Neutrophil (primary cell): ENCODE results near the gene TRIM71.

Experiments used
- H3K27ac ChIP-seq: fragments of 200-600 bp; sonication (generic); 2 replicates; pipeline ENCODE4 v1.5.1; 2016; ENCODE audit warnings: mild to moderate bottlenecking, moderate library complexity
- H3K27me3 ChIP-seq: fragments of 200-600 bp; sonication (generic); 2 replicates; pipeline ENCODE4 v1.6.0; 2016; ENCODE audit warnings: mild to moderate bottlenecking
- H3K36me3 ChIP-seq: fragments of 200-600 bp; sonication (generic); 2 replicates; pipeline ENCODE4 v1.5.1; 2017
- H3K4me1 ChIP-seq, 2 experiments: fragments of 200-600 bp in 1 of 2; sonication (generic) in 1 of 2; 1 replicate in 1 of 2; 2 replicates in 1 of 2; pipeline versions ENCODE4 v1.5.1 to v1.6.1; 2013 to 2016; ENCODE audit warnings: low read depth in 1 of 2, low read length in 1 of 2, mild to moderate bottlenecking in 1 of 2, moderate library complexity in 1 of 2; ENCODE audit not compliant: control insufficient read depth in 1 of 2, insufficient read depth in 1 of 2
- H3K4me3 ChIP-seq, 2 experiments: fragments of 200-600 bp in 1 of 2; sonication (generic) in 1 of 2; 1 replicate in 1 of 2; 2 replicates in 1 of 2; pipeline ENCODE4 v1.5.1; 2013 to 2016; ENCODE audit warnings: low read depth in 1 of 2, low read length in 1 of 2, mild to moderate bottlenecking in 1 of 2, moderate library complexity in 1 of 2
- H3K9me3 ChIP-seq: fragments of 200-600 bp; sonication (generic); 2 replicates; pipeline ENCODE4 v1.5.1; 2016
- CTCF ChIP-seq: fragments of 200-600 bp; sonication (generic); IDR thresholded peaks from 2 replicates; pipeline ENCODE4 v1.5.1; 2016; ENCODE audit warnings: antibody characterized with exemption

Gene TRIM71

GRCh38 chr3:32885283-32885901 is 67.6 kb downstream of the TRIM71 start:
- no peak for TF ChIP-seq CTCF
- Histone ChIP-seq H3K27ac (no peak overlapping the region), H3K36me3 (no peaks in the 10 kb centered on the region), H3K4me1 (no peaks in the 10 kb centered on the region), H3K27me3 (no peaks in the 10 kb centered on the region), H3K9me3 (no peaks in the 10 kb centered on the region), H3K4me3 (no peak overlapping the region)

- Histone ChIP-seq H3K9me3 (no peaks in the 10 kb centered on the region), H3K36me3 (no peaks in the 10 kb centered on the region), H3K4me1 (no peaks in the 10 kb centered on the region), H3K27ac (no peak overlapping the region), H3K27me3 (no peaks in the 10 kb centered on the region), H3K4me3 (no peak overlapping the region)
- TF ChIP-seq CTCF: no peak
Observed at GRCh38 chr3:32886296-32886695, 68.5 kb downstream of the TRIM71 start.

- TF ChIP-seq CTCF: no peak
- Histone ChIP-seq H3K27ac (no peak overlapping the region), H3K27me3 (no peaks in the 10 kb centered on the region)
Observed at GRCh38 chr3:32886911-32887310, 69.1 kb downstream of the TRIM71 start.

GRCh38 chr3:32888739-32889138 is 70.9 kb downstream of the TRIM71 start:
- H3K27me3 ChIP-seq: no peaks in the 10 kb centered on the region
- H3K4me3 ChIP-seq: no peak overlapping the region
- H3K27ac ChIP-seq: no peak overlapping the region
- no peaks in the 10 kb centered on the region for H3K4me1 ChIP-seq
- TF ChIP-seq CTCF: no peak
- no peaks in the 10 kb centered on the region for H3K9me3 ChIP-seq
- no peaks in the 10 kb centered on the region for H3K36me3 ChIP-seq

More at GRCh38 chr3:32886911-32887310, 69.1 kb downstream of the TRIM71 start:
- no peaks in the 10 kb centered on the region for H3K36me3 ChIP-seq
- H3K4me1 ChIP-seq: no peaks in the 10 kb centered on the region
- H3K9me3 ChIP-seq: no peaks in the 10 kb centered on the region
- no peak overlapping the region for H3K4me3 ChIP-seq

GRCh38 chr3:32890420-32891276 is 72.9 kb downstream of the TRIM71 start:
- Histone ChIP-seq H3K4me3 (no peak overlapping the region), H3K27me3 (no peaks in the 10 kb centered on the region), H3K27ac (no peak overlapping the region), H3K4me1 (no peaks in the 10 kb centered on the region), H3K36me3 (no peaks in the 10 kb centered on the region), H3K9me3 (no peaks in the 10 kb centered on the region)
- TF ChIP-seq CTCF: no peak
